Left lung (tissue), 10 donors: ENCODE data around the gene EXOC4. TPM values are rescaled to one million over a fixed set of nuclear protein-coding genes. Genes with fewer than 3 reads are reported as not detected.

Experiments used
- ATAC-seq: fragments of 200-7000 bp; cut with Tn5 transposase; one replicate; pipeline ENCODE4 v1.9.1; 2020; ENCODE audit warnings: moderate library complexity
- DNase-seq, 4 donors: peaks; one replicate each; pipeline ENCODE4 v3.0.0-alpha.2; 2013 to 2020
- H3K27ac ChIP-seq, 2 donors: fragments of 200-600 bp; sonication (generic) in 1 of 2; one replicate each; pipeline versions ENCODE4 v1.5.0 to v1.8.0; 2020 to 2021
- H3K27me3 ChIP-seq, 2 donors: fragments of 200-600 bp; sonication (generic) in 1 of 2; one replicate each; pipeline versions ENCODE4 v1.5.0 to v1.8.0; 2020 to 2021
- H3K36me3 ChIP-seq, 2 donors: fragments of 200-600 bp; sonication (generic) in 1 of 2; one replicate each; pipeline versions ENCODE4 v1.5.0 to v1.8.0; 2020 to 2021
- H3K4me1 ChIP-seq, 2 donors: fragments of 200-600 bp; one replicate each; pipeline ENCODE4 v1.8.0; 2021
- H3K4me3 ChIP-seq, 2 donors: fragments of 200-600 bp; sonication (generic) in 1 of 2; one replicate each; pipeline versions ENCODE4 v1.5.0 to v1.8.0; 2020 to 2021; ENCODE audit warnings: mild to moderate bottlenecking in 1 of 2
- H3K9me3 ChIP-seq, 2 donors: fragments of 200-600 bp; sonication (generic) in 1 of 2; one replicate each; pipeline versions ENCODE4 v1.5.0 to v1.8.0; 2020 to 2021
- intact Hi-C, 2 donors: fragments of 100-400 bp; cut with DNase I; formaldehyde crosslinking; loops; one replicate each; pipeline versions ENCODE4 v1.11.2 to v1.14.2; 2022
- polyA plus RNA-seq, 6 donors: library from polyadenylated mRNA; unstranded; fragments of 120-200 nt; gene quantifications; one replicate each; pipeline ENCODE4 v1.2.1, GENCODE V29; 2013; ENCODE audit not compliant: insufficient read length in 6 of 6
- total RNA-seq, 2 donors: library from RNA; stranded (reverse); fragmentation: NEBNext Ultra II Directional; extraction: Animal tissue kit (Norgen Biotek cat#: 25700); gene quantifications; one replicate each; pipeline ENCODE4 v1.2.1, GENCODE V29; 2021
- TF ChIP-seq, protein P1 (sequence below), 2 donors: fragments of 200-600 bp; sonication (generic) in 1 of 2; IDR thresholded peaks; one replicate each; pipeline versions ENCODE4 v1.5.0 to v1.8.0; 2021; ENCODE audit warnings: antibody characterized with exemption in 2 of 2
- donor health status: DM: no; HTN: yes; CAD: no.
- donor health status: DM: no; HTN: no; CAD: no.

Gene EXOC4
- total and polyA plus RNA-seq, 8 donors: 52.5 to 79.4 (median 65.9) TPM

DNA sequence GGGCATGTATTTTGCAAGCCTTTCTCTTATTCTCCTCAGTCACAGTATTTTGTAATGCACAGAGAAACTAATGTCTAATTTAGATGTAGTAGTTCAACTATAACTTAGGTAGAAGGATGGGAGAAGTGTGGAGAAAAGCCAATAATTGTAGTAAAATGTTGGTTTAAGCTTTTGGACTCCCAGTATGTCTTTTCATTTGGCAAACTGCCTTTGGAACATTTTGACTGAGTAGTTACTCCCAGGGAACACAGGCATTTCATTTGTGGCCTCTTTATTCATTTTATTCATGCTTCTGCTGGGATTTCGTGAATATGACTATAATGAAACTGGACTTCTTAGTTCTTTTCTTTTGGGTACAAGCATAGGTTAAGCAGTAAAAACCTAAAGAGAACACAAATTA lies 79.0 kb downstream of the EXOC4 start:
- Histone ChIP-seq H3K4me3 (no peak overlapping the region), H3K36me3 (peaks cover 0 to 16% of the 10 kb centered on the region in 2 donors), H3K27me3 (no peaks in the 10 kb centered on the region), H3K4me1 (no peaks in the 10 kb centered on the region), H3K27ac (no peak overlapping the region), H3K9me3 (peaks cover 0 to 6% of the 10 kb centered on the region in 2 donors)
- TF ChIP-seq, protein P1, sequence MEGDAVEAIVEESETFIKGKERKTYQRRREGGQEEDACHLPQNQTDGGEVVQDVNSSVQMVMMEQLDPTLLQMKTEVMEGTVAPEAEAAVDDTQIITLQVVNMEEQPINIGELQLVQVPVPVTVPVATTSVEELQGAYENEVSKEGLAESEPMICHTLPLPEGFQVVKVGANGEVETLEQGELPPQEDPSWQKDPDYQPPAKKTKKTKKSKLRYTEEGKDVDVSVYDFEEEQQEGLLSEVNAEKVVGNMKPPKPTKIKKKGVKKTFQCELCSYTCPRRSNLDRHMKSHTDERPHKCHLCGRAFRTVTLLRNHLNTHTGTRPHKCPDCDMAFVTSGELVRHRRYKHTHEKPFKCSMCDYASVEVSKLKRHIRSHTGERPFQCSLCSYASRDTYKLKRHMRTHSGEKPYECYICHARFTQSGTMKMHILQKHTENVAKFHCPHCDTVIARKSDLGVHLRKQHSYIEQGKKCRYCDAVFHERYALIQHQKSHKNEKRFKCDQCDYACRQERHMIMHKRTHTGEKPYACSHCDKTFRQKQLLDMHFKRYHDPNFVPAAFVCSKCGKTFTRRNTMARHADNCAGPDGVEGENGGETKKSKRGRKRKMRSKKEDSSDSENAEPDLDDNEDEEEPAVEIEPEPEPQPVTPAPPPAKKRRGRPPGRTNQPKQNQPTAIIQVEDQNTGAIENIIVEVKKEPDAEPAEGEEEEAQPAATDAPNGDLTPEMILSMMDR (IDR thresholded peaks at IDR 0.05): no peak
- no peak for DNase-seq
- intact Hi-C loops: no loop called here
- ATAC-seq: no peak

DNA sequence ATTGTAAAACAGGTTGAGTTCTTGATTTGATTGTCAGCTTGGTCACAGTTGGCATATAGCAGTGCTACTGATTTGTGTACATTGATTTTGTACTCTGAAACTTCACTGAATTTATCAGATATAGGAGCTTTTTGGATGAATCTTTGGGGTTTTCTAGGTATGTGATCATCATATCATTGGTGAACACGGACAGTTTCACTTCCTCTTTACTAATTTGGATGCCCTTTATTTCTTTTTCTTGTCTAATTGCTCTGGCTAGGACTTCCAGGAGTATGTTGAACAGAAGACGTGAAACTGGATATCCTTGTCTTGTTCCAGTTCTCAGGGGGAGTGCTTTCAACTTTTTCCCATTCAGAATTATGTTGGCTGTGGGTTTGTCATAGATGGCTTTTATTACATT lies 86.9 kb downstream of the EXOC4 start:
- DNase-seq (no peak), ATAC-seq (no peak)
- TF ChIP-seq, protein P1 (IDR thresholded peaks at IDR 0.05): no peak
- H3K4me1 ChIP-seq: no peaks in the 10 kb centered on the region
- peaks cover 0 to 12% of the 10 kb centered on the region in 2 donors for H3K36me3 ChIP-seq
- H3K27ac ChIP-seq: no peak overlapping the region
- no peaks in the 10 kb centered on the region for H3K27me3 ChIP-seq
- peaks cover 8 to 42% of the 10 kb centered on the region in 2 donors for H3K9me3 ChIP-seq
- H3K4me3 ChIP-seq: no peak overlapping the region
- intact Hi-C loops: no loop called here

DNA sequence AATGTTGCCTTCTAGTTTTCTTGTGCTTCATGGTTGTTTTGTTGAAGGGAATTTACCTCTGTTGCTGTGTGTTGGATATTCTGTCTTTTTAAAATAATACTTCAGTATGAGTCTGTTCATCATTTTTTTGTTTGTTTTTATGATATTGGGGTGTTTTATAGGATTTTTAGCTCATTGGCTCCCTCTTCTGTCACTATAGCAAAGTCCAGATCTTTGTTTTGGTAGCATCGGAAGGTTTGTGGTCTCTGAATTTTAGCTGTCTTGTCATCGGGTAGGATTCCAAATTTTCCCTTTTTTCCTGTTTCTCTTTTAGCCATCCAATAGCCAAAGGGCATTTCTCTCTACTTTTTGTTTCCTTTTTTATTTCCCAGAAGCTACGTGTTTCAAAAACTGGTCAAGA lies 91.4 kb downstream of the EXOC4 start:
- H3K27me3 ChIP-seq: no peaks in the 10 kb centered on the region
- peaks cover 2 to 28% of the 10 kb centered on the region in 2 donors for H3K9me3 ChIP-seq
- ATAC-seq: no peak
- intact Hi-C loops: no loop called here
- no peaks in the 10 kb centered on the region for H3K4me1 ChIP-seq
- peaks cover 0 to 1% of the 10 kb centered on the region in 2 donors for H3K36me3 ChIP-seq
- H3K4me3 ChIP-seq: no peak overlapping the region
- H3K27ac ChIP-seq: no peak overlapping the region
- TF ChIP-seq, protein P1 (IDR thresholded peaks at IDR 0.05): no peak
- peak in 1 of 4 donors; percentile 10 for DNase-seq

DNA sequence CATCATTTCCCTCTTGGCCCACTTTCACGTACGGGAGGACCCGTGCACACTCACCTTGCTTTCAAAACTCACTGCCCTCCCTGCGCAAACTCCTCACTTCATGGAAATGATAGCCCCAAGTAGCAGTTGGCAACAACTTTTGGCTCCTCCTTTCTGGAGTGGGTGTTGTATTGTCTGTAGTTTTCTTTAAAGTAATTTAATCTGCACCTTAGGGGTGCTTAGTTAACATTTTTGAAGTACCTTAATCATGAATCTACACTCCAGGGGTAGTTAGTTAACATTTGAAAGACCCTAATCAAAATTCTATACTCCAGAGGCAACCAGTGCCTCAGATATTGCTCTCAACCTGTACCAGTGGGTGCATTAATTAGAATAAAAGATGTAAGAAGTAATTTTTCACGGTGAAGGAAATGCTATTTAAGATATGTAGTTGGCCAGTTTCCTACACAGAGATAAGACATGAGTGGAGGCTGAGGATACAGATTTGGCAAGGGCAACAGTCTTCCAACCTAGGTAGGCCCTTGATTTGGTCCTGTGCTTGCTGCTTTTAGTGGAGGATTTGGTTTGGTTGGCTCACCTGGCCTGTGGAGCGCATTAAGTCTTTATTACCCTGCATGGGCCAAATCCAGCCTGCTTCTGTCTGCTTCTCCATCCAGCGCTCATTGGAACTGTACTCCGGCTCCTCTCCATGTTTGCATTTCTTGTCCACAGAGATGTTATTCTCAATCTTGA lies 93.0 kb downstream of the EXOC4 start:
- no peak for DNase-seq
- intact Hi-C loops: no loop called here
- H3K9me3 ChIP-seq: peaks cover 0 to 13% of the 10 kb centered on the region in 2 donors

DNA sequence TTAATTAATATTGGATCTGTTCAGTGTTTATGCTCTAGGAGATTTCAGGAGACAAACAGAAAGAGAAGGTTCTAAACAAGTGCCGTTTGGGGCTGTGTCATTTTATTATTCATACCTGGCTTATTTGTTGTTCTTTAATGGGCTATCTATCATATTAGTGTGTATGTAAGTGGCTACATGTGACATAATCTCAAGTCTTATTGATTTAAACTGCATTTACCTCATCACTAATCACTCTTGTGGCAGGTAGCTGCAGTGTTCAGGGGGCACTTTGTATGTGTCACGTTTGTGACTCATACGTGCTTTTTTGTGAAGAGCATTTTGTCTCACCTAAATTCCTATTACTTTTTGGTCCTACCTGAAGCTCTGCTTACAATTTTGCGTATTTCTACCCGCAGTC lies 95.4 kb downstream of the EXOC4 start:
- no peaks in the 10 kb centered on the region for H3K27me3 ChIP-seq
- no peak overlapping the region for H3K27ac ChIP-seq
- DNase-seq (no peak), ATAC-seq (no peak)
- peaks cover 0 to 23% of the 10 kb centered on the region in 2 donors for H3K9me3 ChIP-seq
- intact Hi-C loops: no loop called here
- TF ChIP-seq, protein P1 (IDR thresholded peaks at IDR 0.05): no peak
- H3K36me3 ChIP-seq: no peaks in the 10 kb centered on the region
- no peak overlapping the region for H3K4me3 ChIP-seq
- no peaks in the 10 kb centered on the region for H3K4me1 ChIP-seq

More for the DNA sequence above, 93.0 kb downstream of the EXOC4 start:
- TF ChIP-seq, protein P1 (IDR thresholded peaks at IDR 0.05): no peak
- H3K27me3 ChIP-seq: no peaks in the 10 kb centered on the region
- no peak overlapping the region for H3K4me3 ChIP-seq
- no peaks in the 10 kb centered on the region for H3K36me3 ChIP-seq
- no peaks in the 10 kb centered on the region for H3K4me1 ChIP-seq
- no peak for ATAC-seq
- no peak overlapping the region for H3K27ac ChIP-seq
